HepG2 (cell line): ENCODE measurements around the gene ZNF655. TPM values are rescaled to one million over a fixed set of nuclear protein-coding genes. Genes with fewer than 3 reads are reported as not detected.

Experiments used
- BATF2 ChIP-seq: sonication (generic); formaldehyde crosslinking; IDR thresholded peaks from 2 replicates; pipeline ENCODE4 v1.8.0; 2022; ENCODE audit warnings: mild to moderate bottlenecking, missing genetic modification reagents, moderate library complexity
- BCL6 ChIP-seq: IDR thresholded peaks from 2 replicates; pipeline ENCODE4 v1.6.1; 2016; ENCODE audit warnings: missing genetic modification reagents, missing compliant biosample characterization
- CREB1 ChIP-seq, 2 experiments: fragments of 450-650 bp in 1 of 2; IDR thresholded peaks; 2 replicates each; pipeline ENCODE4 v1.6.1; 2016 to 2017; ENCODE audit warnings: control low read depth in 1 of 2, mild to moderate bottlenecking in 1 of 2, missing compliant biosample characterization in 1 of 2, missing genetic modification characterization in 1 of 2
- E2F5 ChIP-seq: sonication (generic); formaldehyde crosslinking; conservative IDR thresholded peaks from 2 replicates; pipeline ENCODE4 v1.4.0; 2020; ENCODE audit warnings: missing genetic modification reagents
- JUN ChIP-seq: sonication (generic); formaldehyde crosslinking; IDR thresholded peaks from 2 replicates; pipeline ENCODE4 v1.4.0; 2020; ENCODE audit warnings: mild to moderate bottlenecking, missing genetic modification reagents
- SNAPC5 ChIP-seq: sonication (generic); formaldehyde crosslinking; IDR thresholded peaks from 2 replicates; pipeline ENCODE4 v1.8.1; 2023; ENCODE audit warnings: mild to moderate bottlenecking, missing genetic modification reagents, borderline replicate concordance
- TEAD2 ChIP-seq: sonication (generic); formaldehyde crosslinking; IDR thresholded peaks from 2 replicates; pipeline ENCODE4 v1.9.0; 2021; ENCODE audit warnings: missing genetic modification reagents
- U2AF2 ChIP-seq: fragments of 200-400 bp; formaldehyde crosslinking; IDR thresholded peaks from 2 replicates; pipeline ENCODE4 v1.6.1; 2017; ENCODE audit warnings: low read depth, mild to moderate bottlenecking, low read length
- ZBTB26 ChIP-seq: IDR thresholded peaks from 2 replicates; pipeline ENCODE4 v1.6.1; 2016; ENCODE audit warnings: missing compliant biosample characterization, missing genetic modification reagents, borderline replicate concordance
- ZKSCAN8 ChIP-seq: IDR thresholded peaks from 2 replicates; pipeline ENCODE4 v1.6.1; 2016; ENCODE audit warnings: borderline replicate concordance, missing genetic modification reagents, missing compliant biosample characterization
- ZNF234 ChIP-seq: sonication (generic); formaldehyde crosslinking; conservative IDR thresholded peaks from 2 replicates; pipeline ENCODE4 v1.5.1; 2020; ENCODE audit warnings: mild to moderate bottlenecking, missing genetic modification reagents
- ZNF280D ChIP-seq: sonication (generic); formaldehyde crosslinking; IDR thresholded peaks from 2 replicates; pipeline ENCODE4 v1.5.1; 2020; ENCODE audit warnings: mild to moderate bottlenecking, missing genetic modification reagents
- ZNF33B ChIP-seq: sonication (generic); formaldehyde crosslinking; IDR thresholded peaks from 2 replicates; pipeline ENCODE4 v1.5.1; 2020; ENCODE audit warnings: mild to moderate bottlenecking, missing genetic modification reagents
- ZNF557 ChIP-seq: sonication (generic); formaldehyde crosslinking; IDR thresholded peaks from 2 replicates; pipeline ENCODE4 v1.4.0; 2020; ENCODE audit warnings: missing genetic modification reagents
- ZNF607 ChIP-seq: sonication (generic); formaldehyde crosslinking; IDR thresholded peaks from 2 replicates; pipeline ENCODE4 v1.5.1; 2020; ENCODE audit warnings: missing genetic modification reagents, mild to moderate bottlenecking, borderline replicate concordance
- ZNF709 ChIP-seq: sonication (generic); formaldehyde crosslinking; IDR thresholded peaks from 2 replicates; pipeline ENCODE4 v1.5.0; 2020; ENCODE audit warnings: mild to moderate bottlenecking, missing genetic modification reagents
- ZNF710 ChIP-seq: sonication (generic); formaldehyde crosslinking; IDR thresholded peaks from 2 replicates; pipeline ENCODE4 v1.5.0; 2020; ENCODE audit warnings: mild to moderate bottlenecking, missing genetic modification reagents, borderline replicate concordance
- ZNF768 ChIP-seq: sonication (generic); formaldehyde crosslinking; IDR thresholded peaks from 2 replicates; pipeline ENCODE4 v1.4.0; 2020; ENCODE audit warnings: missing genetic modification reagents
- polyA plus RNA-seq, 8 experiments: library from polyadenylated mRNA; depleted of rRNA in 3 of 8; stranded (reverse) in 7 of 8; unstranded in 1 of 8; fragments of >200 nt; fragmentation: Illumina TruSeq in 4 of 8; extraction: Trizol in 4 of 8; gene quantifications; 2 replicates each; pipeline versions ENCODE4 v1.2.1 to v1.2.3, GENCODE V29; 2011 to 2016; ENCODE audit warnings: low read depth in 4 of 8, missing spikeins in 1 of 8, mixed read lengths in 1 of 8; ENCODE audit not compliant: insufficient read depth in 1 of 8
- total RNA-seq, 5 experiments: library from RNA; depleted of rRNA; stranded (reverse); fragments of >200 nt; fragmentation: Illumina TruSeq; extraction: Trizol; gene quantifications; 2 replicates each; pipeline ENCODE4 v1.2.3, GENCODE V29; 2016; ENCODE audit warnings: low read depth in 1 of 5

The ZNF655 gene
- total and polyA plus RNA-seq, 2 of the 13 experiments (the other 11 are each of a cell fraction or from before 2014, with no cell fraction given) = 53.4 to 75.6 TPM

GRCh38 chr7:99558306-99559174, at the start of gene ZNF655 (continued):
- TF ChIP-seq E2F5 (0 out of 2 replicates have a peak, but pooled peaks have one; percentile 15), ZNF234 (CRISPR knock-in tag) (0 out of 2 replicates have a peak, but pooled peaks have one; percentile 35), BATF2 (CRISPR knock-in tag) (no peak), TEAD2 (no peak), BCL6 (CRISPR knock-in tag) (no peak), ZNF607 (CRISPR knock-in tag) (peak; percentile 82), ZBTB26 (peak; percentile 60; the same call in 1 of the 2 replicates), ZNF709 (CRISPR knock-in tag) (peak; percentile 45; the same call in 1 of the 2 replicates), U2AF2 (no peak), ZKSCAN8 (CRISPR knock-in tag) (0 out of 2 replicates have a peak, but pooled peaks have one; percentile 2), SNAPC5 (peak; percentile 81; the same call in 1 of the 2 replicates), ZNF33B (peak; percentile 81), ZNF768 (CRISPR knock-in tag) (peak; percentile 56), ZNF280D (CRISPR knock-in tag) (peak; percentile 67; the same call in 1 of the 2 replicates), ZNF710 (CRISPR knock-in tag) (0 out of 2 replicates have a peak, but pooled peaks have one; percentile 20), JUN (CRISPR knock-in tag) (no peak), ZNF557 (CRISPR knock-in tag) (no peak), CREB1 (IDR thresholded peaks at IDR 0.05) (no peak), CREB1 (CRISPR knock-in tag; IDR thresholded peaks at IDR 0.05) (peak; percentile 62; the same call in 1 of the 2 replicates)
